HG03558 (cell line): ENCODE measurements around the gene CENPB.
"Not testable (repeated sequence)": the region's sequence is repeated elsewhere in the genome, so short reads cannot be mapped to it uniquely, and the experiment has no call there.

ENCODE experiments used
- ATAC-seq: cut with Tn5 transposase; IDR thresholded peaks from one replicate; pipeline ENCODE4 v1.9.1; 2021; ENCODE audit warnings: moderate number of reproducible peaks; ENCODE audit not compliant: unreplicated experiment; ENCODE audit errors: extremely low read depth

CENPB gene

DNA sequence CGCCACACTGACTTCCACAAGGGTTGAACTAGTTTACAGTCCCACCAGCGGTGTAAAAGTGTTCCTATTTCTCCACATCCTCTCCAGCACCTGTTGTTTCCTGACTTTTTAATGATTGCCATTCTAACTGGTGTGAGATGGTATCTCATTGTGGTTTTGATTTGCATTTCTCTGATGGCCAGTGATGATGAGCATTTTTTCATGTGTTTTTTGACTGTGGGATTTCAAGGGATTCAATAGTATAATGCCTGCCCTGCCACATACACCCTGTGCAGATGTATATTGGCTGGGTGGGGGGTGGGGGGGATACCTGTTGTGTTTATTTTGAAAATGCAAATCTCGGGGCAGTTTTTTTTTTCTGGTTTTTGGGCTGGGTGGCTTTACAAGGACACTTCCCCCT, 7.6 kb upstream of the CENPB start:
- not testable (repeated sequence) for ATAC-seq

DNA sequence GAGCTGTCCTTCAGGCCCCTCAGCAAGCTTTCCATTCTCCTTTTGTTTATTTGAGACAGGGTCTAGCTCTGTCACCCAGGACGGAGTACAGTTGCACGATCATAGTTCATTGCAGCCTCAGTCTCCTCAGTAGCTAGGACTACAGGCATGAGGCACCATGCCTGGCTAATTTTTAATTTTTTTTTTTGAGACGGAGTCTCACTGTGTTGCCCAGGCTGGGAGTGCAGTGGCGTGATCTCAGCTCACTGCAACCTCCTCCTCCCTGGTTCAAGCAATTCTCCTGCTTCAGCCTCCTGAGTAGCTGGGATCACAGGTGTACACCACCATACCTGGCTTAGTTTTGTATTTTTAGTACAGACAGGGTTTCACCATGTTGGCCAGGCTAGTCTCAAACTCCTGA, 2.7 kb upstream of the CENPB start:
- ATAC-seq, result not testable (repeated sequence)

DNA sequence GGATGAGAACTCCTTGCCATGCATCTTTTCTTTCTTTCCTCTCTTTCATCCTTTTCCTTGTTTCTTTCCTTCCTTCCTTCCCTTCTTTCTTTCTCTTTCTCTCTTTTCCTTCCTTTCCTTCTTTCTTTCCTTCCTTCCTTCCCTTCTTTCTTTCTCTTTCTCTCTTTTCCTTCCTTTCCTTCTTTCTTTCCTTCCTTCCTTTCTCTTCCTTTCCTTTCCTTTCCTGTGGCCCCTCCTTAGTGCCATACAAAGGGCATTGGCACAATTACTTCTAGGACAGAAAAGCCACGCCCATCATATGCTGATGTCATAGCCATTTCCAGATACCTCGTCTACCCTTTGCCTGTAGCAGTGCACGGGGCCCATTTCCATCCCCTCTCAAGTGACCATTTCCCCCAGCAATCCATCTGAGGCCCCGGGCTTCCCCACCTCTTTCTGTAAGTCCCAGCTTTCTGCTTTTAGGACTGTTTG, 2.2 kb upstream of the CENPB start:
- ATAC-seq, result no peak

DNA sequence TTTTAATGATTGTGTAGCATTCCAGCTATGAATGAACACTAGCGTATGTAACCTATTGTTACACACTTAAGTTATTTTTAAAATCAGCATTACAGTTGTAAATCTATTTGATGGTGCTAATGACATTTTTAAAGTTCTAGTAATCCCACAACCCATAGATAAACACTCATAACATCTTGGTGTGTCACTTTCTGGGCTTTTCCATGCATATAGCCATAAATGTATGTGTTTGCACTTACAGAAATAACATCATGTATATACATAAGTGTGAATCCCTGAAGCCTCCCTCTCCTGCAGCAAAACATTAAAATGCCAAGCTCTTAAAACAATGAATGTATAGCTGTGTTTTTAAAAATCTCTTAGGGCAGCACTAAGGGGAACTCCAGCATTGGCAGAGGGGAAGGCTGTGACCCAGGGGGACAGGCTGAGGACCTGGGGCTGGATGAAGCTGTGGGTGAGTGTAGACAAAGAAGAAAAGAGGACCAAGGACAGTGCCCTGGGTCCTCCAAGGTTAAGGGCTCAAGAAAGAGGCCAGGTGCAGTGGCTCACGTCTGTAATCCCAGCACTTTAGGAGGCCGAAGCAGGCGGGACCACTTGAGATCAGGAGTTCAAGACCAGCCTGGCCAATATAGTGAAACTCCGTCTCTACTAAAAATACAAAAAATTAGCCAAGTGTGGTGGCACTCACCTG, 929 bp upstream of the CENPB start:
- no peak for ATAC-seq

DNA sequence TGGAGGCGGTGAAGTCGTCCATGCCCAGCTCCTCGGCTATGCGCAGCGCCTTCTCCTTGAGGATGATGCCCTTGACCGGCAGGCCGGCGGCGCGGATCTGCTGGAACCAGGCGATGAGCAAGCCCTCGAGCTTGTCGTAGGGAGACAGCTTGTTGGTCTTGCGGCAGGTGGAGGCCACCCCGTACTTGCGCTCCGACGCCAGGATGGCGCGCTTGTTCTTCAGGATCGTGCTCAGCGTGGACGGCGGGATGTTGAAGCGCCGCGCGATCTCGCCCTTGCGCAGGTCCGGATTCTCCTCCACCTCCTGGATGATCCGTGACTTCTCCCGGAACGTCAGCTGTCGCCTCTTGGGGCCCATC, 435 bp downstream of the CENPB start:
- ATAC-seq, result no peak

DNA sequence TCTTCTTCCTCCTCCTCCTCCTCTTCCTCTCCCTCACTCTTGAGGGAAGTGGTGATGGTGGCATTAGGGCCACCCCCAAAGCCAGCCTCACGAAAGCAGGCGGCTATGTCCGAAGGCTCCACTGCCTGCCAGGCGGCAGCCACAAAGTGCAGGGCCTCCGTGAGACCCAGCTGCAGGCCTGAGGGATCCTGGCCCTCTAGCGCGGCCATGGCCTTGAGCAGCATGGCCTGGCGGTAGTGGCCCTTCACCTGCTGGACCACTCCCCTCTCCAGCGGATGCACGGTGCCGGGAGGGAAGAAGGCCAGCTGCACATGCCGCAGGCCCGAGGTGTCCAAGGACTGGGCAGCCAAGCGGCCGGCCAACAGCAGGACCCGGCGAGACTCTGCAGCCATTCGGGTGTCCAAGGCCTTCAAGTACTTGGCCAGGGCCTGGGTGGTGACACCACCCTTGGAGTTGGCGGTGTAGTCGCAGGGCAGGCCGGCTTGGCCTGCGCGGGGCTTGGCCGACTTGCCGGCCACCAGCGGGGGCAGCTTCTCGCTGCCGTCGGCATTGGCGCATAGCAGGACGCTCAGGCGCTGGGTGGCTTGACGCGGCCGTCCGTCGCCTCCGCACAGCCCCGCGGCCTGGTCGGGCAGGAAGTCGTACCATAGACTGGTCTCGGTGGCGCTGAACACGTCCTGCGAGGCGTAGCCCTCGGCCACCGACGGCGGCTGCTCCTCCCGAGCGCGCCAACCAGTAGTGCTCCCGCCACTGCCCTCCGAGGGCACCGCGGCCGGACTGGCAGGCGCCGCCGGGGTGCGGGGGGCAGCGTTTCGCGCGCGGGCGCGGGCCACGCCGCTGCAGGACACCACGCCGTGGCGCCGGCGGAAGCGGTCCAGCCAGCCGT, 1.1 kb downstream of the CENPB start:
- no peak for ATAC-seq

DNA sequence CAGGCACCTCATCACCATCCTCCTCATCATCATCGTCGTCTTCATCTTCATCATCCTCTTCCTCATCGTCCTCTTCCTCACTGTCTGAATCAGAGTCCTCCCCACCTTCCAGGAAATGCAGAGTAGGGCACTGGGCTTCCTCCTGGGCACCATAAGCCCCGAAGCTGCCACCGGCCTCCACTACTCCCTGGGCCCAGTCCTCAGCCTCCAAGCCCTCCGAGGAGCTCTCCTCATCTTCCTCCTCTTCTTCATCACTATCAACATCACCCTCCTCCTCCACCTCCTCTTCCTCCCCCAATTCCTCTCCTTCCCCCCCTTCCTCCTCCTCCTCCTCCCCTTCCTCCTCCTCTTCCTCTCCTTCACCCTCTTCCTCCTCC, 1.7 kb downstream of the CENPB start:
- ATAC-seq, result no peak

DNA sequence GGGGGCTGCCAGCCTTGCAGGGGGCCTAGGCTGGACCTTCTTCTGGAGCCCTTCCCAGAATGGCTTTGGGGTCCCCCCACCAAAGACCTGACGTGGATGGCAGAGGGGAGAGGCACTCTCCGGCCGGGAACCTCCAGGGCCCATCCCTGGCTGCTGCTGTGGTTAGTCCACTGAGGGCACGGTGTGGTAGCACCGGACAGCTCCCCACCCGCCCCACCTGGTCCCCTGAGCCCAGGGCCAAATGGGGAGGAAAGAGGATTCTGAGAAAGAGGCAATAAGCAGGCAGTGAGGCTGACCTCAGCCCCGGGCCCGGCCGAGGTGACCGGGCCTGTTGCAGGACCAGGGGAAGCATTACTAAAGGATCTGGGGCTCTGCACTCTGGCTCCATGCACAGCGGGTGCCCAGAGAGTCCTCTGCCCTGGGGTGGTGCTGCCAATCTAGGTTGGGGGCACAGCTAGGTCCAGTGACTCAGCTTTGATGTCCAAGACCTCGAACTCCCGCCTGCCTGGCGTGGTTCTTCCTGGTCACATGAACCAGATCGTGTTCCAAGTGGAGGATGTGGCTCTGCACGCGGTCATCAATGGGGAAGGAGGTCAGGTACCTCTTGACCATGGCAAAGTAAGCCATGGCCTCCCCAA, 2.2 kb downstream of the CENPB start:
- no peak for ATAC-seq

DNA sequence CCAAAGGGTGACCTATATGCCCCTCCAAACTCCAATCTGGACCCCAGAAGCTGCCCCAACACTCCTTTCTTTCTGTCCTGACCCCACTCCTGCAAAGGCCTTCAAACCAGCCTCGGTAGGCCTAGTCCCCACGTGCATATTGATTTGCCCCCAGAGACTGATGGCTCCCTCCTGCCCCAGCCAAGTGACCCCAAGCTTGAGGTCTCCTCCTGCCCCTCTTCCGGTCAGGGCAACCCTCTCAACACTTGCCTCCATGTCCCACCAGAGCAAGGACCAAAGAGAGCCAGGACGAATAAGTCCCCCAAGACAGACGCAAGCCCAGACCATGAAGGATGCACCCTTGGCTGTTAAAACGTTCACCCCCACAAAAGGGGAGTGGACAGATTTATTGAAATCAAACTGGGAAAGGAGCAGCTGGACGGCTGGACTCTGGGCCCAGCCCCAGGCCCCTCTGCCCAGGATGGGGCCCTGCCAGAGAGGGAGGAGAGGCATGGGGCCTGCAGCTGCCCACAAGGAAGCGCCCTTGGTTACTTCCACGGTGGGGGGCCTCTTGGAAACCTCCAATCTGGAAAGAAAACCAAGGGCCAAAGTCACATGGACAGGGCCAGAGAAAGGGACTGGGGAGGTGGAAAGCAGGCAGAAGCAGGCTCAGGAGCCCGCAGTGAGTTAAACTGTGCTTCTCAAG, 2.9 kb downstream of the CENPB start:
- no peak for ATAC-seq

DNA sequence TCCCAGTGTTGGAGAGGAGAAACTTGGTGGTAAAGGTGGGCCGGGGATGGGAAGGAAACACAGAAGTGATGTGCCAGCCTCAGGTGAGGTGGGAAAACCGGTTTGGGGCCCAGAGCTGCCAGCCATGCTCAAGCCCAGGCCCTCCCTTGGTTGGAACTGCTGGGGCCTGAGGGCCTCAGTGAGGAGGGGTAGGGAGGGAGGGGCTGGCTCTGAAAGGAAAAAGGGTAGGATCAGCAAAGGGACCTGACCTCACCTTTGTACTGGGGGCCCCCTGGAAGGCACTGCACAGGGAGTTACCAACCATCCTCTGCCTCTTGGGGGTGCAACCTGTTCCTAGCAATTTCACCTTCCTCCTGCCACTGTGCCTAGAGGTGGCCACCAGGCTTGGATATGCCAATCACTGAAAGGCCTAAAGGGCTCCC, 3.5 kb downstream of the CENPB start:
- no peak for ATAC-seq

DNA sequence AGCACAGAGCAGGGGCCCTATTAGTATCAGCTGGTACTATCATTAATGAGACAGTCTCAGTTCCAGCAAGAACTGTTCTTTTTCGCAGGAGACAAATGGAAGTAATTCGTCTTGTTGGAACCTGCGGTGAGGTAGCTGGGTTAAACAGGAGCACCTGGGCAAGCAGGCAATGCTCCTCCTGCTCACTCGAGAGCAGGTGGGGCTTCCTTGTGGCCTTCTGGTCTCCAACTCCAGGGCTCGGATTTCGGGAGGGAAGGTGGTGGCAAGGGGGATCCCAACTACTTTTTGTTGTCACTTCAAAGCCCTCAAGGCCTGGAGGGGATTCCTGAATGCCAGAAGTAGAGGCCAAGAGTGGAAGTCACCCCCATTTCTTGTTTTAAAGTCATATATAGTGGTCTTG, 3.9 kb downstream of the CENPB start:
- ATAC-seq, result no peak

DNA sequence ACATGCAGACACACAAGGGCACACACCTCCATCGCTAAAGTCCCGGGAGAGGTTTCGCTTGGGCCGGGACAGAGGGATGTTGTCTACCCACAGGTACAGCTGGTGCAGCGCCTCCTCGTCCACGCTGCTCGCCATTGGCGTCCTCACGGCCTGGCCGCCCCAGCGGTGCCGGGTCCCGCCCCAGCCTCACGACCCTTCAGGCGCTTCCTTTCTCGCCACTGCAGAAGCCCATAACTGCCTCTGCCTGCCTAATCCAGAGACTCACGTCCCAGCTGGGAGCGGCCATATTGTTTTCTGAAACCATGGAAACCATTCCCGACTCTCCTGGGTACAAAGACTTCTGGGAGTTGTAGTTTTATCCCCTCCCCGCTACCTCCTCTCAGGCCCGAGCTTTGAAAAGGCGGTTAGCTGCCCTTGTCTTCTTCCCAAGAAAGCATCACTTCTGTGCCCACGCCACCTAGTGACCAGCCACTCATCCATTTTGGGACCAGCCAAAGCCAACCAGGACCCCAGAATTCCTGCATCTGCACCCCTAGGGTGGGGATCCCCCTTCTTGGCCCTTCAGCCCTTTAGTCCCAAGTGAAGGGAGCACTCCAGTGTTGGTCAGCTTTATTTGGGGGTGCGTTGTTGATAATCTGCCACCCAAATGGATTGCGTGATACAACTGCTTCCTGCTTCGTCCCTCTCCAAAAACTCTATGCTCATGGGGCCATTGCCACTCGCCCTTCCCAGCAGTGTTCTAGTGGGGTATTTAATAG, 5.2 kb downstream of the CENPB start, which contains the start of gene SPEF1:
Gene SPEF1 (minus strand): TSS at position 296 of the 758 bp plus-strand sequence. CDS start 161 bp downstream, at position 135.
- no peak for ATAC-seq

DNA sequence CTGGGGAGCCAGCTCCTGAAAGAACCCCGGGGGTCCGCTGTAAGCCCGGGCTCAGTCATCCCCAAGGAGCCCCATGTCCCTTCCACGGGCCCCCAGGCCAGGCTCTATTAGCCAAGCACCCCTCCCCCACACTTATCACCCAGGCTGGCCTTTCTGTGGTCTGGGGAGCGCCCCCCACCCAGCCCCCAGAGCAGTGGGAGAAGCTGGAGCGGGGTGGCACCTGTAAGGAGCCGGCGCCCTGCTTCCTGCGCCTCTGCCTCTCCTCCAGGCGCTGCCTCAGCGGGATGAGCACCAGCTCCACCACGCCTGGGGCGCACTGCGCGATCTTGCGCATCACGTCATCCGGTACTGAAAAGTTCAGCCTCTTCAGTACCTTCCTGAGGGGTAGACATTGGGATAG, 7.6 kb downstream of the CENPB start:
- ATAC-seq, result no peak

DNA sequence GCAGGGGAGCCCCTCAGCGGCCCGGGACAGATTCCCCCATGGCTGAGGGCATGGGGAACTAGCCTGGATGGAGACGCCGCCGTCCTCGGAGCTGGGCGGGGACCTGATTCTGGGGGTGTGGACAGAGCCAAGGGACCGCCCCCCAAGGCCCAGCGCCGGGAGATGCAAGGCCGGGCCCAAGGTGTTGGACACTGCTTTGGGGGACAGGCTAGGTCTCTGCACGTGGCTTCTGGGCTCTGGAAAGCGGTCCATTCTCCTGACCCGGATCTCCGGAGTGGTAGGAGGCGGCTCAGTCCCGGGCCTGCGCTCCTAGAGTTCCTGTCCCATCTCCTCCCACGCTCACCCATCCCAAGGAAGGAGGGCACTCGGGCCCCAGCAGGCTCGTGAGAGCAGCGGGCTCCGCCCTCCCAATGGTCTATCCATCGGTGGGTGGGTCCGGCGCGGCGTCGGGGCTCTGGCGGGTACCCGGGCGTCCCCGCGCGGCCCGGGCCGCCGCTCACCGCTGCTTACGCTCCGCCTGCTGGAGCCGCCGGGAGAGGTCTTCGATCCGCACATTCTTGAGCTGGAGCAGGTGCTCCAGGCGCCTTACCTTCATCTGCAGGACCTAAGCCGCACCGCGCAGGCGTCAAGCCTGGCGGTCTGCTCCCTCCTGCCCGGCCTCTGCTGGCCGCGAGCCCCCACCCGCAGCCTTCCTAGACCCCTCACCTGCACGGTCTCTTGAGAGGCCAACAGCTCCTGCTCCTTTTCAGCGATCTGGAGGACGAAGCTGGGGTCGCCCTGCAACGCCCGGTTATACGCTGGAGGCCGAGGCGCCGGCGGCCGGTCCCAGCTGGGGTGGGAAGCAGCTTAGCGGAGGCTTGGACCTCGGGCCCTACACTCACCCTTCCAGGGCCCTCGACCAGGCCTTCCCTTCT, 8.6 kb downstream of the CENPB start:
- ATAC-seq, result no peak

DNA sequence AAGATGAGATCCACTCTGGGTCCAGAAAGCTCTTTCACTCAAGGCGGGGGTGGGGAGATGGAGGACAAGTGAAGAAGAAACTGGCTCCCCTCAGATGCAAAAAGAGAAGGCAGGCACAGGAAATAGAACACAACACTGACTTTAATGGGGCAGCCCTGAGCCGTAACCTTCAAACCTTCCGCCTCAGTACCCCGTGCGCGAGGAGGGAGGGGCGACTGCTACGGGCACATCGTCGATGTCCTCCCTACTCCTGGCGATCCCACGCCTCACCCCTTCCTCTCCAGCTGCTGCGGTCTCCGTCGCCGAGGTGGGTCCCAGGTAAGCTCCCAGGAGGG, 9.2 kb downstream of the CENPB start:
- no peak for ATAC-seq

DNA sequence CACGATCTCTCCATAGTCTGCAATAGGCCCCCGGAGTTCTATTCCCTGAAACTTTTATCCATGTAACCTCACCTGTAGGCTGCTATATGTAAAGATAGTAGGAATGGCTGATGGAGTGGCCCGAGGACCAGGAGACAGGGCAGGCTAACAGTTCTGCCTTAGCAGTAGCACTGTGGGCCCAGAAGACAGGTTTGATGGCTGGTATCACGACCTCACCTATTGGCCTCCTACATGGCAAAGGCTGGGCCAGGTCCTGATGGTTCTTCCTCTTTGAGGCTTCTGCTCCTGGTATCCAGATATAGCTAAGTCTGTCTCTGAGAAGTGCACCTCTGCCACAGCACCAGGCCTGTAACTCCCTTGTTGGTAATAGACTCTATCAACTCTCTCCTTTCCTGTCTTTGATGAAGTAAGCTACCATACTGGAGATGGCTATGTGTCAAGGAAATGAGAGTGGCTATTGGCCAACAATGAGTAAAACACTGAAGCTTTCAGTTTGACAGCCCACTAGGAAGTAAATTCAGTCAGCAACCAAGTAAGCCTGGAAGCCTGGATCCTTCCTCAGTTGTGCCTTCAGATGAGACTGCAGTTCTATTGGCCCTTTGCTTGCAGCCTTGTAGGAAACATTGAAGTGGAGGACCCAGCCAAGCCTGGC, 11.0 kb downstream of the CENPB start:
- ATAC-seq, result no peak

DNA sequence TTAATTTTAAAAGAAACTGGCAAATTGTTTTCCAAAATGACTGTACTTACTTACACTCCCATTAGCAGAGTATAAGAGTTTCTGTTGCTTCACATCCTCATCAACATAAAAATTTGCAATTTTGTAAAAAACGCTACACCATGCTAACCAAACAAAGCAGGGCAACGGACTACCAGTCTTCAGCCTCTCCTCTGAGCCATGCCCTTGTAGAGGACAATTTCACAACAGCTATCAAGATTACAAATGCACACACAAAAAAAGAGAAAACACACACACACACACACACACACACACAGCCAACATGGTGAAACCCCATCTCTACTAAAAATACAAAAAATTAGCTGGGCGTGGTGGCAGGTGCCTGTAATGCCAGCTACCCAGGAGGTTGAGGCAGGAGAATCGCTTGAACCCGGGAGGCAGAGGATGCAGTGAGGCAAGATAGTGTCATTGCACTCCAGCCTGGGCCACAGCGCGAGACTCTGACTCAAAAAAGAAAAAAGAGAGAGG, 14.9 kb downstream of the CENPB start:
- ATAC-seq, result no peak
